Fibroblast of lung (primary cell): ENCODE results near the gene LRP8. TPM values are rescaled to one million over a fixed set of nuclear protein-coding genes. Genes with fewer than 3 reads are reported as not detected.

ENCODE experiments used
- DNase-seq, 2 donors: peaks; one replicate each; pipeline versions ENCODE4 v3.0.0 to v3.0.0-alpha.2; 2010; ENCODE audit warnings: low read depth in 2 of 2
- H2AFZ ChIP-seq: 2 replicates; pipeline ENCODE4 v1.5.1; 2012; ENCODE audit warnings: low read length, control low read depth, inconsistent platforms
- H3K27ac ChIP-seq: 2 replicates; pipeline ENCODE4 v1.5.1; 2011; ENCODE audit warnings: low read length, control low read depth; ENCODE audit not compliant: insufficient read depth
- H3K27me3 ChIP-seq: 2 replicates; pipeline ENCODE4 v1.5.1; 2011; ENCODE audit warnings: mild to moderate bottlenecking, low read length; ENCODE audit not compliant: control insufficient read depth, insufficient read depth
- H3K36me3 ChIP-seq: 2 replicates; pipeline ENCODE4 v1.5.1; 2011; ENCODE audit warnings: low read length; ENCODE audit not compliant: control insufficient read depth, insufficient read depth
- H3K4me1 ChIP-seq: 2 replicates; pipeline ENCODE4 v1.5.1; 2011; ENCODE audit warnings: low read length; ENCODE audit not compliant: control insufficient read depth, insufficient read depth; ENCODE audit errors: extremely low read depth
- H3K4me2 ChIP-seq: 2 replicates; pipeline ENCODE4 v1.5.1; 2011; ENCODE audit warnings: low read length, control low read depth; ENCODE audit not compliant: insufficient read depth; ENCODE audit errors: extremely low read depth
- H3K4me3 ChIP-seq, 4 experiments: fragments of 200-600 bp in 1 of 4; sonication (generic) in 1 of 4; replicated peaks in 1 of 4; 2 replicates each; pipeline ENCODE4 v1.5.1; 2011 to 2016; ENCODE audit warnings: low read length in 4 of 4, low read depth in 3 of 4, mild to moderate bottlenecking in 3 of 4, control low read depth in 2 of 4, inconsistent platforms in 1 of 4, mixed read lengths in 1 of 4; ENCODE audit not compliant: insufficient read depth in 1 of 4; ENCODE audit errors: control extremely low read depth in 1 of 4
- H3K79me2 ChIP-seq: 2 replicates; pipeline ENCODE4 v1.5.1; 2012; ENCODE audit warnings: mild to moderate bottlenecking, low read length, inconsistent platforms; ENCODE audit not compliant: control insufficient read depth, insufficient read depth
- H3K9ac ChIP-seq: 2 replicates; pipeline ENCODE4 v1.5.1; 2011; ENCODE audit warnings: mild to moderate bottlenecking, low read length, control low read depth; ENCODE audit not compliant: insufficient read depth
- H3K9me3 ChIP-seq: 2 replicates; pipeline ENCODE4 v1.5.1; 2012; ENCODE audit warnings: low read depth, low read length; ENCODE audit not compliant: control insufficient read depth, insufficient read depth
- H4K20me1 ChIP-seq: 2 replicates; pipeline ENCODE4 v1.5.1; 2011; ENCODE audit warnings: low read length; ENCODE audit not compliant: control insufficient read depth, insufficient read depth; ENCODE audit errors: extremely low read depth
- CTCF ChIP-seq, 2 donors: IDR thresholded peaks in 1 of 2; conservative IDR thresholded peaks in 1 of 2; 1 replicate in 1 of 2; 2 replicates in 1 of 2; pipeline ENCODE4 v1.5.1; 2011 to 2012; ENCODE audit warnings: low read length in 2 of 2, control low read depth in 1 of 2, inconsistent platforms in 1 of 2, low read depth in 1 of 2, mild to moderate bottlenecking in 1 of 2
- EZH2 ChIP-seq: IDR thresholded peaks from 2 replicates; pipeline ENCODE4 v1.5.1; 2012; ENCODE audit warnings: low read length, control low read depth, mild to moderate bottlenecking; ENCODE audit errors: missing control alignments
- polyA plus RNA-seq, 2 donors: library from polyadenylated mRNA; depleted of rRNA in 1 of 2; stranded (reverse) in 1 of 2; unstranded in 1 of 2; fragments of >200 nt; gene quantifications; 2 replicates each; pipeline ENCODE4 v1.2.1, GENCODE V29; 2011 to 2012; ENCODE audit warnings: missing spikeins in 1 of 2
- total RNA-seq: library from RNA; depleted of rRNA; stranded (reverse); fragments of >200 nt; gene quantifications from 2 replicates; pipeline ENCODE4 v1.2.1, GENCODE V29; 2014

Gene LRP8
- total and polyA plus RNA-seq, 2 donors (not counting 1 experiment from before 2014, with no cell fraction given): 8.4 to 10.3 TPM

GRCh38 chr1:53350853-53351767 is 23.2 kb upstream of the LRP8 start:
- H2AFZ ChIP-seq: no peak overlapping the region

GRCh38 chr1:53349968-53350852 is 22.3 kb upstream of the LRP8 start:
- H3K4me1 ChIP-seq: no peaks in the 10 kb centered on the region
- H3K79me2 ChIP-seq: no peaks in the 10 kb centered on the region
- H3K27ac ChIP-seq: no peak overlapping the region
- no peaks in the 10 kb centered on the region for H3K36me3 ChIP-seq
- H3K27me3 ChIP-seq: peaks cover 12% of the 10 kb centered on the region
- H3K4me3 ChIP-seq: no peak overlapping the region
- H4K20me1 ChIP-seq: no peaks in the 10 kb centered on the region
- DNase-seq: no peak
- no peak for TF ChIP-seq CTCF (conservative IDR thresholded peaks at IDR 0.05 in 1 of 2, IDR thresholded peaks at IDR 0.05 in 1 of 2; ENCODE audit: low read depth in 1 of 2, low read length in 2 of 2)
- TF ChIP-seq EZH2: no peak
- H3K9me3 ChIP-seq: no peaks in the 10 kb centered on the region
- H2AFZ ChIP-seq: no peak overlapping the region
- no peak overlapping the region for H3K4me2 ChIP-seq
- H3K9ac ChIP-seq: no peak overlapping the region

More at GRCh38 chr1:53350853-53351767, 23.2 kb upstream of the LRP8 start:
- H3K36me3 ChIP-seq: no peaks in the 10 kb centered on the region
- TF ChIP-seq CTCF (conservative IDR thresholded peaks at IDR 0.05 in 1 of 2, IDR thresholded peaks at IDR 0.05 in 1 of 2; ENCODE audit: low read depth in 1 of 2, low read length in 2 of 2) (no peak), EZH2 (no peak)
- no peak for DNase-seq
- no peak overlapping the region for H3K4me2 ChIP-seq
- no peak overlapping the region for H3K9ac ChIP-seq
- H4K20me1 ChIP-seq: no peaks in the 10 kb centered on the region
- no peaks in the 10 kb centered on the region for H3K4me1 ChIP-seq
- H3K27me3 ChIP-seq: peaks cover 12% of the 10 kb centered on the region
- no peaks in the 10 kb centered on the region for H3K79me2 ChIP-seq
- H3K27ac ChIP-seq: no peak overlapping the region
- H3K4me3 ChIP-seq: no peak overlapping the region
- no peaks in the 10 kb centered on the region for H3K9me3 ChIP-seq

- H3K9ac ChIP-seq: no peak overlapping the region
- peaks cover 12% of the 10 kb centered on the region for H3K27me3 ChIP-seq
- no peaks in the 10 kb centered on the region for H4K20me1 ChIP-seq
- H2AFZ ChIP-seq: no peak overlapping the region
- no peaks in the 10 kb centered on the region for H3K4me1 ChIP-seq
- no peak overlapping the region for H3K27ac ChIP-seq
- no peaks in the 10 kb centered on the region for H3K36me3 ChIP-seq
- no peak overlapping the region for H3K4me2 ChIP-seq
- H3K79me2 ChIP-seq: no peaks in the 10 kb centered on the region
- H3K4me3 ChIP-seq: no peak overlapping the region
- no peak for DNase-seq
- H3K9me3 ChIP-seq: no peaks in the 10 kb centered on the region
- TF ChIP-seq CTCF (conservative IDR thresholded peaks at IDR 0.05 in 1 of 2, IDR thresholded peaks at IDR 0.05 in 1 of 2; ENCODE audit: low read depth in 1 of 2, low read length in 2 of 2): no peak
- no peak for TF ChIP-seq EZH2
These were observed 21.5 kb upstream of the LRP8 start for GRCh38 chr1:53349369-53349835.
